NCI-H526 (cell line): ENCODE results near the gene SMPDL3B.
A peak's percentile ranks its signal among the peaks of the same experiment; 100 is the strongest.

Experiments used
- DNase-seq, 2 experiments: peaks; one replicate each; lab custom pipeline; 2025; lab: John Stamatoyannopoulos, UW

SMPDL3B gene

GRCh38 chr1:27940870-27941560 is 6.2 kb downstream of the SMPDL3B start:
- no peak for DNase-seq

- DNase-seq = no peak
These were observed 7.1 kb downstream of the SMPDL3B start for GRCh38 chr1:27941671-27942540.

- no peak for DNase-seq
These were observed 10.2 kb downstream of the SMPDL3B start for GRCh38 chr1:27945020-27945419.

- no peak for DNase-seq
These were observed 14.2 kb downstream of the SMPDL3B start for GRCh38 chr1:27949027-27949426.

GRCh38 chr1:27951396-27951795 is 16.6 kb downstream of the SMPDL3B start:
- DNase-seq = no peak

- DNase-seq = no peak
These were observed 17.3 kb downstream of the SMPDL3B start for GRCh38 chr1:27952147-27952546.

- no peak for DNase-seq
These were observed 19.4 kb downstream of the SMPDL3B start for GRCh38 chr1:27954186-27954585.

- DNase-seq = no peak
These were observed 20.3 kb downstream of the SMPDL3B start for GRCh38 chr1:27955076-27955475.

GRCh38 chr1:27956761-27957160 is 22.0 kb downstream of the SMPDL3B start:
- no peak for DNase-seq

- no peak for DNase-seq
These were observed 22.9 kb downstream of the SMPDL3B start for GRCh38 chr1:27957655-27958054.

GRCh38 chr1:27958513-27958912 is 23.7 kb downstream of the SMPDL3B start:
- no peak for DNase-seq

- DNase-seq = peak; percentile 68 to 94
These were observed 25.2 kb downstream of the SMPDL3B start, which contains the start of gene XKR8 for GRCh38 chr1:27959792-27960603. Gene XKR8 (plus strand): TSS chr1:27959973. CDS start chr1:27960070, 97 bp downstream.

GRCh38 chr1:27960762-27961645 is 26.2 kb downstream of the SMPDL3B start:
- DNase-seq = no peak

- DNase-seq = peak in 1 of 2 experiments; percentile 8
These were observed 26.9 kb downstream of the SMPDL3B start for GRCh38 chr1:27961646-27962221.

GRCh38 chr1:27963393-27963792 is 28.6 kb downstream of the SMPDL3B start:
- DNase-seq = no peak

- DNase-seq = no peak
These were observed 31.8 kb downstream of the SMPDL3B start for GRCh38 chr1:27966402-27967105.

GRCh38 chr1:27967106-27967883 is 32.5 kb downstream of the SMPDL3B start:
- DNase-seq = no peak

GRCh38 chr1:27967884-27968466 is 33.2 kb downstream of the SMPDL3B start:
- no peak for DNase-seq

- DNase-seq = no peak
These were observed 33.9 kb downstream of the SMPDL3B start for GRCh38 chr1:27968692-27969091.
